Measurements from ENCODE around the gene ABHD16A.

The ABHD16A gene

DNA sequence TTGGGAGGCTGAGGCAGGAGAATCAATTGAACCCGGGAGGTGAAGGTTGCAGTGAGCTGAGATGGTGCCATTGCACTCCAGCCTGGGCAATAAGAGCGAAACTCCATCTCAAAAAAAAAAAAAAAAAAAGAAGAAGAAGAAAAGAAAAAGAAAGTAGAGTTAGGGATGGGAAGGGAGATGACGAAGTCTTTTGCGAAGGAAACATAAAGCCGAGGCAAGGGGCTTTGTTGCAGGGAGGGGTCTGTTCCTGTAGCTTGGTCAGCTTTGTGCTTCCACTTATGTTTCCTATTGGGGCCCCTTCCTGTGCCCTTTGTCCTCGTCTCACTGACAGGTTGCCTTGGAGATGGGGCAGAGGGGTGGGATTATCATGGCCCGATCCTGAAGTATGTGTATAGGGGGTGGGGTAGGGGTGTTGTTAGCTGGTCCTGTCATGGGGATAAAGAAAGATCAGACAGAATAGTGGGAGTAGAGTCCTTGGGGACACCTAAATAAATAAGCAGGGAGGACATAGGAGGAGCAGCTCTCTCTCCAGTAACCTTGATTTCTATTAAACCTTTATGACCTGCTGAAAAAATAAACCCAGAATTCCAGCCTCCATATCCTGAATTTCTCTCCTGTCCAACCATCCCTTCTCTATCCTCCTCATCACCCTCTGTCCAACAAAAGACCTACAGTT is 34.3 kb upstream of the ABHD16A start:
- DNase-seq (ENCODE audit: low read depth) = peak; percentile 94
- TF ChIP-seq CTCF (IDR thresholded peaks at IDR 0.05; ENCODE audit: low read depth, low read length) (no peak), MYC (IDR thresholded peaks at IDR 0.05; ENCODE audit: low read depth, low read length) (no peak; the same call in 1 of the 2 replicates), POLR2A (IDR thresholded peaks at IDR 0.05; ENCODE audit: extremely low read depth, insufficient read length) (no peak)
- TF ChIP-seq, protein P1, sequence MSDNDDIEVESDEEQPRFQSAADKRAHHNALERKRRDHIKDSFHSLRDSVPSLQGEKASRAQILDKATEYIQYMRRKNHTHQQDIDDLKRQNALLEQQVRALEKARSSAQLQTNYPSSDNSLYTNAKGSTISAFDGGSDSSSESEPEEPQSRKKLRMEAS (IDR thresholded peaks at IDR 0.05; ENCODE audit: low read depth, low read length) = no peak
- H3K4me3 ChIP-seq (ENCODE audit: low read depth, low read length) = peak overlapping the region; percentile 100

DNA sequence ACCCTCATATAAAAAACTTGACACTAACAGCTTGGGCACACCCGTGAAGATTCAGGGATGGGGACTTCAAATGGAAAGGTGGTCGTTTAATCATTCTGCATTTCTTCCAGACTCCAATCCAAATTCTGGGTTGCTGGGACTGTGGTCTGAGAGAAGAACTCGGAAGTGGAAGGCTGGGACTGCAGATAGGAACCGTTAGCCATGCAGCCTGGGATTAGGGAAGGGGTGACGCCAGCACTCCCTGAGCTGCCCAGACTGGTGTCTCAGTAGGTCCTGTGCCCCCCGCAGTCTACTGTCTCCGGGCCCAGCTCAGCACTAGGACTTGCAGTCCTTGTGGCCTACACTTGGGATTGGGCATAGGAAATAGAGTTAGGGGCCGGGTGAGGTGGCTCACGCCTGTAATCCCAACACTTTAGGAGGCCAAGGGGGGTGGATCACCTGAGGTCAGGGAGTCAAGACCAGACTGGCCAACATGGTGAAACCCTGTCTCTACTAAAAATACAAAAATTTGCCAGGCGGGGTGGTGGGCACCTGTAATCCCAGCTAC is 33.7 kb upstream of the ABHD16A start:
- DNase-seq (ENCODE audit: low read depth) = peak; percentile 53
- peak overlapping the region; percentile 100 for H3K4me3 ChIP-seq (ENCODE audit: low read depth, low read length)
- TF ChIP-seq CTCF (IDR thresholded peaks at IDR 0.05; ENCODE audit: low read depth, low read length) = no peak

- peak; percentile 99 for DNase-seq (ENCODE audit: low read depth)
- TF ChIP-seq POLR2A (IDR thresholded peaks at IDR 0.05; ENCODE audit: extremely low read depth, insufficient read length) (peak; percentile 87), CTCF (IDR thresholded peaks at IDR 0.05; ENCODE audit: low read depth, low read length) (no peak), MYC (IDR thresholded peaks at IDR 0.05; ENCODE audit: low read depth, low read length) (peak; percentile 57)
- TF ChIP-seq, protein P1 (IDR thresholded peaks at IDR 0.05; ENCODE audit: low read depth, low read length) = peak; percentile 20; the same call in 1 of the 2 replicates
- peak within 1 kb of the TSS; percentile 100 for H3K4me3 ChIP-seq (ENCODE audit: low read depth, low read length)
These were observed 33.1 kb upstream of the ABHD16A start, which contains the start of gene CLIC1 for GRCh38 chr6:31736021-31736767. TSS of gene CLIC1 (minus strand) at chr6:31736530. CDS start at chr6:31736300, 230 bp downstream.

DNA sequence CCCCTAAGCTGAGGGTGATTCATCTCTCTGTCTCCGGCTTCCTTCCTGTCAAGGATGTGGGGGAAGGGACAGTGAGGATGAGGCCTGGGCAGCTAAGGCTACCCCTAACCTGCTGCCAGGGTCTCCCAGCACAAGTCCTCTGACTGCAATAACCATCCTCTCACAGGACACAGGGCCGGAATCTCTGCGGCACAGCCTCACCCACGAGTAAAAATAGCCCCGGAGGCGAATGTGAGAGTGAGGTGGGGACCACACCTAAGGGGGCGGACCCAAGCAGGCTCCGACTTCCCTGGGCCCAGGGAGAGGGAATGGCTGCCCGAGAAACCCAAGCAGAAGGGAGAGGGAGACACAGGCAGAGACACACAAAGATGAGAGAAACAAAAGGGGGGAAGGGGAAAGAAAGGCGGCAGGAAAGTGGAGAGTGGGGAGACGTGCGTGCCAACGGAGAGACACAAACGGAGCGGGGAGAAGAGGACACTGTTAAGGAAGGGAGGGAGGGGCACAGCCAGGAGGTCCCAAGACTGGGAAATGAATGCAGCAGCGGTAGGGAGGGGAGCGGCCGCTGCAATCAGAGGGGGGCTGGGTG is 31.8 kb upstream of the ABHD16A start:
- peak; percentile 95 for DNase-seq (ENCODE audit: low read depth)
- H3K4me3 ChIP-seq (ENCODE audit: low read depth, low read length) = peak overlapping the region; percentile 100
- TF ChIP-seq POLR2A (IDR thresholded peaks at IDR 0.05; ENCODE audit: extremely low read depth, insufficient read length) (peak; percentile 59), MYC (IDR thresholded peaks at IDR 0.05; ENCODE audit: low read depth, low read length) (peak; percentile 85), CTCF (IDR thresholded peaks at IDR 0.05; ENCODE audit: low read depth, low read length) (no peak)
- TF ChIP-seq, protein P1 (IDR thresholded peaks at IDR 0.05; ENCODE audit: low read depth, low read length) = peak; percentile 71

DNA sequence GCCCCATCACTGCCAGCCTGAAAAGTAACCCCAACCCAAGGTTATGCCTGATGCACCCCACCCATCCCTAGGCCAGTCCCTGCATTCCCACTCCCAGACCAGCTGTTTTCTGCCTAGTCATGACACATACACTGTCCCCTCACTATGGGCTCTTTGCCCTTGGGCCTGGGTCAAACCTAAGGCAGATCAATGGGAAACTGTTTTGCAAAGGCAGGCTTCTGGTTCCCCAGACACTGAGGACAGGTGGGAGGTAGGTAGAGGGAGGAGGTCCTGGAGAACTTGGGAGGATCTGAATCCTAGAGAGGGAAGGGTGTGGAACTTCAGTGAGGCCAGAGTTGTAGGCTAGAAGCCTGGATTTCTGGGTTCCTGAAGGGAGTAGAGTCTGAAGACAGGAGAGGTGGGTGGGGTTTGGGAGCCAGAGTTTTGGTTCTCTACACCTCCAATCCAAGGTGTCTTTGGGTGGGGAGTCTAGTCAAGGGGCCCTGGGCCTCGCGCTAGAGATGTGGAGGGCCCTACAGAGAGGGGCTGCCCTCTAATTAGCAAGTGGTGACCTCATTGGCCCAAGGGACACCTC is 31.2 kb upstream of the ABHD16A start:
- peak overlapping the region; percentile 100 for H3K4me3 ChIP-seq (ENCODE audit: low read depth, low read length)
- DNase-seq (ENCODE audit: low read depth) = no peak
- no peak for TF ChIP-seq POLR2A (IDR thresholded peaks at IDR 0.05; ENCODE audit: extremely low read depth, insufficient read length)
- TF ChIP-seq, protein P1 (IDR thresholded peaks at IDR 0.05; ENCODE audit: low read depth, low read length) = no peak
- TF ChIP-seq MYC (IDR thresholded peaks at IDR 0.05; ENCODE audit: low read depth, low read length) = no peak
- no peak for TF ChIP-seq CTCF (IDR thresholded peaks at IDR 0.05; ENCODE audit: low read depth, low read length)
